NCI-H2081 (cell line): ENCODE results near the gene CEP128.

Experiments used
- DNase-seq, 2 experiments: peaks; one replicate each; lab custom pipeline; 2025; lab: John Stamatoyannopoulos, UW

CEP128 gene

DNA sequence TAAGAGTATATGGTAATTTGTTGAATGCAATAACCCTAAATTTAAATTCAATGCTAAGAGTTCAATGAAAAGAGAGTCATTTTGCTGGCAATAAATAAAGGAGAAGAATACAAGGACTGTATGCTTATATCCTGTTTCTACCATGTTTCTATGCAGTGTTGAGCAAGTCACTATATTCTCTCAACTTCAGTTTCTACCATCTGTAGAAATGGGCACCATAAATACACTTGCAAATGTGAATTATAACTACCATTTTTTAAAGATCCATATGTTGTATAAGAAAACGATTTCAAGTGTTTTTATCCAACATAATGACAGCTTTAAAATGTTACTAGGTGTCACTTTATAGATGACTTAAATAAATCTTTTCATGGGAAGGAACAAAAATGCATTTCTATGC lies 170.3 kb downstream of the CEP128 start:
- DNase-seq, result no peak

DNA sequence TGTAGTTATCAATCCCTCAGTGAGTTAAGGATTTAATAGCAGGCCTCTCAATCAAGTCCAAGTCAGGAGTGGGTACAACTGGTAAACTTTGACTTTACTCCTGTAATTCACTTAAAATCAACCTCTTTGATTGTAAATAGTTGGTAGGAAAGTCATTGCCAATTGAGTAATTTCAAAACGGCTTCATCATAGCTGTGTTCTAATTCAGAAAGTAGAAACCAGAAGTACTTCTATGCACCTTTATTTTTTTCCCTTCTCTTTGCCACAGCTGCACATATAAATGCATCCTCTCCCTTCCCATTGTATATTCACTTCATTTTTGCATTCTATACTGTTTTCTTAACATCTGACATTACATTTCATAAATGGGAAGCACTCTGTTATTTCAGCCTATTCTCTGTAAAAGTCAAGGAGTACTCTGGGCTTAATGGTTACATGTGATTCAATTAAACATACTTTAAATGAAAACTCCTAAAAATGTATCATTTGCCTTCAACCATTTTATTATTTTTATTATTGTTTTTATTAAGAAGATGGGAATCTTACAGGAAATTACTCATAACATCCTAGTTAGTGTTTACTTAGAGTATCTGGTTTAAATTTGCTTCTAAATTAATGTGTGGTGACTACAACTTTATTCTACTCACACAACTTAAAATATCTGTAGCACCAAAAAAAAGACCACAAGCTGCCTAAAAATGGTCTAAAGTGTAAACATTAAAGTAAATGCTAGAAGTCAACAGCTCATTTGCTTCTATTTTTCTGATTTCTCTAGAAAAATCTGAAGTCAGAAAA lies 171.2 kb downstream of the CEP128 start:
- no peak for DNase-seq

GRCh38 chr14:80768646-80769045 lies 172.9 kb downstream of the CEP128 start:
- no peak for DNase-seq

- no peak for DNase-seq
Observed at GRCh38 chr14:80764921-80765507, 176.5 kb downstream of the CEP128 start.

- DNase-seq, result no peak
Observed at GRCh38 chr14:80764496-80764895, 177.0 kb downstream of the CEP128 start.

DNA sequence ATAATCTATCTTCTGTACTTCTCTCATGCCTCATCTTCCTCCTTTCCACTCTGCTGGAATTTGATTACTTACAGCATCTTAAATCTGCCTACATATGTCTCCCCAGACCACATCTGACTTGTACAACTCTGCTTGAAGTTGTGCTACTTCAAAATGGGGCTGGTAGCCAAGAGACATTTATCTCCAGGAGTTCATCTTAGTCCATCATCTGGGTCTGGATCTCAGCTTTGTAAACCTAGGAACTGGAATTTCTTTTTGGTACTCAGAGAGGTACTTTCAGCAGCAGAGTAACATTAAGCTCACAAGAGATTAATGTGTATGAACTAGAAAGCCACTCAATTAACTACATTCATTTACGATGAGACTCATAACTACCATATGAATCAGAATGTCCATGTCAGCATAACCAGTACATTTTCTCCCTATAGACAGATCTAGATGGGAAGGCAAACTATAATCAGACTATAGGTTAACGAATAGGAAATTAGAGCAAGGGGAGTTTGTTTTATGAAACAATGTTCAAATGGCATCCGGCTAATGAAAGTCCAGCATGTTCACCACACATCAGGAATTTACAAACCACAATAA lies 178.8 kb downstream of the CEP128 start:
- DNase-seq, result no peak

DNA sequence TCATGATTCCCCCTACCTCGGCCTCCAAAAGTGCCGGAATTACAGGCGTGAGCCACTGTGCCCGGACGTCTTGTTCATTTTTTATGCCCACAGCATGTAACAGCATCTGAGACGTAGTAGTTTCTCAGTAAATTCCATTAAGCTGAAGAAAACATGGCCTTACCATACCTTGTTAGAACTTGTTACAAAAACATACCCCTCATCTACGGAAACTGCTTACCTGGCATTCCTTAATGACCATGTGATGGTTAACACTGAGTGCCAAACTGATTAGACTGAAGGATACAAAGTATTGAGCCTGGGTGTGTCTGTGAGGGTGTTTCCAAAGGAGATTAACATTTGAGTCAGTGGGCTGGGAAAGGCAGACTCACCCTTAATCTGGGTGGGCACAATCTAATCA lies 186.8 kb downstream of the CEP128 start:
- no peak for DNase-seq

GRCh38 chr14:80751285-80751684 lies 190.3 kb downstream of the CEP128 start:
- DNase-seq, result no peak

- DNase-seq, result no peak
Observed at GRCh38 chr14:80726211-80726610, 215.3 kb downstream of the CEP128 start.

DNA sequence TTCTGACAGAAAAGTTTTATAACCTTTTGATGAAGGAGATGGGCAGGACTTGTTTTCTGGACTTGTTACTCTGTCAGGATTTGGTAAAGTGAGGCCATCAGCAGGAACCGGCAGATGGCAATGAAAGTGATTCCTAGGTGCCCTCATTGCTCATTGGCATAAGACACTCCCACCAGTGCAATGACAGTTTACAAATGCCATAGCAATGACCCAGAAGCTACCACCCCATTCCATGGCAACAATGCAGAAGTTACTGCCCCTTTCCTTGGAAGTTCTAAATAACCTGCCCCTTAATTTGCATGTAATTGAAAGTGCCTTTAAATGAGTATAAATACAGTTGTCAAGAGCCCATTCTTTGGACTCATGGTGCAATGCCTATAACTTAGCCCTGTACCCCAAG lies 222.6 kb downstream of the CEP128 start:
- DNase-seq, result no peak

DNA sequence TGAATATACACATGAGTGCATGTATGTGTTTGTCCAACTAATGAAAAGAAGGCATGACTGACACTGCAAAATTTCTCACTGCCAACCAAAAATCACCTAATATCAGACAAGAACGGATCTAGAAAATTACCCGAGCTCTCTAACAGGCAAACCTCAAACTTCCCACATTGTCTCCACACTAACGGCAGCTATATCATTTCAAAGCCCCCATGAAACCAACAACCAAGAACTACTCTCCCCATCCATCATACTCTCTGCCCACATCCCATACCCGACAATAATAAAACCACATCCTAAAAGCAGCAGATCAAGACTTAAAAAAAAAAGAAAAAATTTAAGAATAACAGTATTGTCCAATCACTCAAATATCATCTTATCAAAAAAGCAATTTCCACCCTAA lies 227.1 kb downstream of the CEP128 start:
- no peak for DNase-seq

DNA sequence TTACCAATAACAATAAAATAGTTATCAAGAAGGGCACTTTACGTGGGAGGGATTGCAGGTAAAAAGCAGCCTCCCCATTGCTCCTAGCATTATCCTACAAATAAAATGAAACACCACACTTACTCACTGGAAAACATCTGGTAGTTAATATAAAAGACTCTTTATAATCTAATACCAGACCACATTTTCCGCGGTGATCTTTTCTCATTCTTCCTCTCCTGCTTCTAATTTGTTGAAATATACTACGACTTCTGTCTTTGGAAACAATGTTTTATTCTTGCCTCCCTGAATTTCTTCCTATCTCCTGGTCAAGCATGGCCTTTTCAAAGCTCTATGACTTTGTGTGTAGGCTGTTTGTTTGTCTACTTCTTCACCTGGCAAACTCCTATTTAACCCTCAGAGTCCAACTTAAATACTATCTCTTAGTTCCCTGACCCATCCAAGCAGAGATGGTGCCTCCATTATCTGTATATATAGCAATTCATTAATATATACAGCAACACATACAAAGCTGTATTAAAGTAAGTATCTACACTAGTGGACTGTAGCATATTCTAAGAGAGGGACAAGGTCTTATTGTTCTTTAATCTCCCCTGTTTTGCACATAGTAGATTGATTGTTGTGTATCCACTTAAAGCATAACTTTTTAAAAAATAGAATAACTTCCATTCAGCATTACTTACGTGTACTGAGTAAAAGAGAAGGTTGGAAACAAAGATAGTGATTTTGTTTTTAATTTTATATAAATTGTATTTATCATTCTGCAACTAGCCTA lies 228.3 kb downstream of the CEP128 start:
- no peak for DNase-seq

- no peak for DNase-seq
Observed at GRCh38 chr14:80705241-80705980, 236.1 kb downstream of the CEP128 start.

- no peak for DNase-seq
Observed at GRCh38 chr14:80700601-80701000, 240.9 kb downstream of the CEP128 start.

- DNase-seq, result no peak
Observed at GRCh38 chr14:80699861-80700260, 241.7 kb downstream of the CEP128 start.

GRCh38 chr14:80698974-80699373 lies 242.6 kb downstream of the CEP128 start:
- DNase-seq, result no peak

GRCh38 chr14:80695869-80696268 lies 245.7 kb downstream of the CEP128 start:
- no peak for DNase-seq

GRCh38 chr14:80692903-80693302 lies 248.6 kb downstream of the CEP128 start:
- DNase-seq, result no peak

GRCh38 chr14:80681651-80682050 lies 259.9 kb downstream of the CEP128 start:
- no peak for DNase-seq

- DNase-seq, result no peak
Observed at GRCh38 chr14:80679273-80679672, 262.3 kb downstream of the CEP128 start.

- no peak for DNase-seq
Observed at GRCh38 chr14:80678436-80678835, 263.1 kb downstream of the CEP128 start.

GRCh38 chr14:80669426-80669825 lies 272.1 kb downstream of the CEP128 start:
- no peak for DNase-seq
